MG63 (cell line): ENCODE results near the gene MAGED4. TPM values are rescaled to one million over a fixed set of nuclear protein-coding genes. Genes with fewer than 3 reads are reported as not detected.
"Not testable (repeated sequence)": the region's sequence is repeated elsewhere in the genome, so short reads cannot be mapped to it uniquely, and the experiment has no call there.

Experiments
- DNase-seq: peaks from one replicate; pipeline ENCODE4 v3.0.0-alpha.2; 2020
- H3K27me3 ChIP-seq: fragments of 250-450 bp; sonication (Bioruptor Pico); 2 replicates; pipeline ENCODE4 v1.5.1; 2020; ENCODE audit warnings: mild to moderate bottlenecking, moderate library complexity
- H3K36me3 ChIP-seq: fragments of 250-450 bp; sonication (Bioruptor Pico); 2 replicates; pipeline ENCODE4 v1.5.1; 2020; ENCODE audit warnings: mild to moderate bottlenecking, moderate library complexity
- H3K4me3 ChIP-seq: fragments of 250-450 bp; sonication (Bioruptor Pico); 2 replicates; pipeline ENCODE4 v1.5.1; 2020; ENCODE audit warnings: mild to moderate bottlenecking, moderate library complexity
- H3K9me3 ChIP-seq: fragments of 250-450 bp; sonication (Bioruptor Pico); 2 replicates; pipeline ENCODE4 v1.5.1; 2020; ENCODE audit warnings: mild to moderate bottlenecking, moderate library complexity
- total RNA-seq: library from RNA; depleted of rRNA; stranded (reverse); fragments of >200 nt; shearing (Covaris generic); gene quantifications from 2 replicates; pipeline ENCODE4 v1.2.3, GENCODE V29; 2014; ENCODE audit warnings: low replicate concordance; rRNA removed

The MAGED4 gene
- total RNA-seq, result 0.36 and 16.8 TPM in 2 replicates

GRCh38 chrX:52184440-52185077, at the start of gene MAGED4:
MAGED4 (plus strand) TSS chrX:52184888; CDS start chrX:52185923, 1,035 bp downstream.
- DNase-seq, H3K36me3 ChIP-seq, H3K27me3 ChIP-seq, H3K4me3 ChIP-seq, H3K9me3 ChIP-seq: not testable (repeated sequence)

- DNase-seq, result no peak
- Histone ChIP-seq H3K9me3 (no peaks in the 10 kb centered on the region), H3K4me3 (no peak overlapping the region), H3K36me3 (no peaks in the 10 kb centered on the region), H3K27me3 (no peaks in the 10 kb centered on the region)
Observed at GRCh38 chrX:52138830-52139544, 45.7 kb upstream of the MAGED4 start.

- no peak for DNase-seq
- no peaks in the 10 kb centered on the region for H3K27me3 ChIP-seq
- H3K9me3 ChIP-seq, result no peaks in the 10 kb centered on the region
- H3K4me3 ChIP-seq, result no peak overlapping the region
- H3K36me3 ChIP-seq, result no peaks in the 10 kb centered on the region
Observed at GRCh38 chrX:52139545-52139895, 45.2 kb upstream of the MAGED4 start.

- Histone ChIP-seq H3K27me3 (no peaks in the 10 kb centered on the region), H3K4me3 (no peak overlapping the region), H3K9me3 (no peaks in the 10 kb centered on the region), H3K36me3 (no peaks in the 10 kb centered on the region)
- DNase-seq, result no peak
Observed at GRCh38 chrX:52140020-52140419, 44.7 kb upstream of the MAGED4 start.

- H3K36me3 ChIP-seq, H3K9me3 ChIP-seq, H3K27me3 ChIP-seq, H3K4me3 ChIP-seq, DNase-seq: not testable (repeated sequence)
Observed at GRCh38 chrX:52150667-52151066, 34.0 kb upstream of the MAGED4 start.

- H3K36me3 ChIP-seq, DNase-seq, H3K4me3 ChIP-seq, H3K27me3 ChIP-seq, H3K9me3 ChIP-seq: not testable (repeated sequence)
Observed at GRCh38 chrX:52160140-52160539, 24.5 kb upstream of the MAGED4 start.

- H3K36me3 ChIP-seq, result no peaks in the 10 kb centered on the region
- no peak overlapping the region for H3K4me3 ChIP-seq
- no peak for DNase-seq
- H3K9me3 ChIP-seq, result no peaks in the 10 kb centered on the region
- no peaks in the 10 kb centered on the region for H3K27me3 ChIP-seq
Observed at GRCh38 chrX:52166840-52167239, 17.8 kb upstream of the MAGED4 start.

- DNase-seq, H3K4me3 ChIP-seq, H3K9me3 ChIP-seq, H3K36me3 ChIP-seq, H3K27me3 ChIP-seq: not testable (repeated sequence)
Observed at GRCh38 chrX:52171055-52171454, 13.6 kb upstream of the MAGED4 start.

- not testable (repeated sequence) for H3K4me3 ChIP-seq, H3K27me3 ChIP-seq, H3K9me3 ChIP-seq, H3K36me3 ChIP-seq, DNase-seq
Observed at GRCh38 chrX:52185078-52185453, 378 bp downstream of the MAGED4 start.

GRCh38 chrX:52211405-52211804, 26.7 kb downstream of the MAGED4 start:
- DNase-seq, H3K27me3 ChIP-seq, H3K9me3 ChIP-seq, H3K36me3 ChIP-seq, H3K4me3 ChIP-seq: not testable (repeated sequence)

- Histone ChIP-seq H3K9me3 (no peaks in the 10 kb centered on the region), H3K27me3 (no peaks in the 10 kb centered on the region), H3K36me3 (no peaks in the 10 kb centered on the region), H3K4me3 (no peak overlapping the region)
- DNase-seq, result no peak
Observed at GRCh38 chrX:52213276-52213675, 28.6 kb downstream of the MAGED4 start.

GRCh38 chrX:52216541-52216940, 31.9 kb downstream of the MAGED4 start:
- Histone ChIP-seq H3K4me3 (no peak overlapping the region), H3K9me3 (no peaks in the 10 kb centered on the region), H3K36me3 (no peaks in the 10 kb centered on the region), H3K27me3 (no peaks in the 10 kb centered on the region)
- DNase-seq, result no peak

GRCh38 chrX:52217494-52218160, 32.9 kb downstream of the MAGED4 start:
- Histone ChIP-seq H3K27me3 (no peaks in the 10 kb centered on the region), H3K4me3 (no peak overlapping the region), H3K9me3 (no peaks in the 10 kb centered on the region), H3K36me3 (no peaks in the 10 kb centered on the region)
- DNase-seq, result no peak

GRCh38 chrX:52220936-52221335, 36.2 kb downstream of the MAGED4 start:
- no peaks in the 10 kb centered on the region for H3K9me3 ChIP-seq
- DNase-seq, result no peak
- H3K27me3 ChIP-seq, result no peaks in the 10 kb centered on the region
- no peak overlapping the region for H3K4me3 ChIP-seq
- no peaks in the 10 kb centered on the region for H3K36me3 ChIP-seq
